Activated naive CD4-positive, alpha-beta T cell treated with anti-CD3 and anti-CD28 coated beads, Interleukin-2, amount 50 U/mL, for 24 hours (primary cell): ENCODE measurements around the gene FXYD4.

Source experiments
- H3K27ac Mint-ChIP-seq: one replicate; pipeline ENCODE4 v1.8.0; 2021; ENCODE audit warnings: mild to moderate bottlenecking, mixed read lengths
- H3K27me3 Mint-ChIP-seq: one replicate; pipeline ENCODE4 v1.8.0; 2021; ENCODE audit warnings: mixed read lengths
- H3K36me3 Mint-ChIP-seq: one replicate; pipeline ENCODE4 v1.8.0; 2021; ENCODE audit warnings: mixed read lengths
- H3K4me1 Mint-ChIP-seq: one replicate; pipeline ENCODE4 v1.8.0; 2021; ENCODE audit warnings: mixed read lengths
- H3K4me3 Mint-ChIP-seq: one replicate; pipeline ENCODE4 v1.8.0; 2021; ENCODE audit warnings: mild to moderate bottlenecking, mixed read lengths
- H3K9me3 Mint-ChIP-seq: one replicate; pipeline ENCODE4 v1.8.0; 2021; ENCODE audit warnings: mixed read lengths

FXYD4 gene

GRCh38 chr10:43394868-43395267, 23.4 kb downstream of the FXYD4 start:
- Mint-ChIP-seq H3K27ac (peak overlapping the region; percentile 98), H3K9me3 (no peaks in the 10 kb centered on the region), H3K27me3 (no peaks in the 10 kb centered on the region), H3K4me1 (peaks cover 76% of the 10 kb centered on the region), H3K4me3 (peak overlapping the region; percentile 92), H3K36me3 (peaks cover 33% of the 10 kb centered on the region)

GRCh38 chr10:43395571-43396060, 24.2 kb downstream of the FXYD4 start:
- Mint-ChIP-seq H3K27ac (peak overlapping the region; percentile 98), H3K9me3 (no peaks in the 10 kb centered on the region), H3K27me3 (no peaks in the 10 kb centered on the region), H3K4me3 (peak overlapping the region; percentile 92), H3K36me3 (peaks cover 31% of the 10 kb centered on the region), H3K4me1 (peaks cover 75% of the 10 kb centered on the region)

GRCh38 chr10:43396061-43396927, 24.9 kb downstream of the FXYD4 start:
- peak overlapping the region; percentile 98 for H3K27ac Mint-ChIP-seq
- H3K36me3 Mint-ChIP-seq: peaks cover 31% of the 10 kb centered on the region

GRCh38 chr10:43396928-43397624, 25.6 kb downstream of the FXYD4 start:
- Mint-ChIP-seq H3K9me3 (no peaks in the 10 kb centered on the region), H3K27me3 (no peaks in the 10 kb centered on the region), H3K4me1 (peaks cover 80% of the 10 kb centered on the region), H3K4me3 (peak overlapping the region; percentile 81), H3K27ac (peak overlapping the region; percentile 97), H3K36me3 (peaks cover 28% of the 10 kb centered on the region)

More at GRCh38 chr10:43396061-43396927, 24.9 kb downstream of the FXYD4 start:
- Mint-ChIP-seq H3K9me3 (no peaks in the 10 kb centered on the region), H3K27me3 (no peaks in the 10 kb centered on the region), H3K4me3 (peak overlapping the region; percentile 92), H3K4me1 (peaks cover 79% of the 10 kb centered on the region)

- Mint-ChIP-seq H3K4me1 (peaks cover 80% of the 10 kb centered on the region), H3K4me3 (peak overlapping the region; percentile 81), H3K9me3 (no peaks in the 10 kb centered on the region), H3K27me3 (no peaks in the 10 kb centered on the region), H3K27ac (peak overlapping the region; percentile 62), H3K36me3 (peaks cover 26% of the 10 kb centered on the region)
These were observed 27.5 kb downstream of the FXYD4 start for GRCh38 chr10:43398939-43399319.

- peak overlapping the region; percentile 96 for H3K27ac Mint-ChIP-seq
- no peaks in the 10 kb centered on the region for H3K9me3 Mint-ChIP-seq
- peaks cover 26% of the 10 kb centered on the region for H3K36me3 Mint-ChIP-seq
- peak overlapping the region; percentile 99 for H3K4me3 Mint-ChIP-seq
- H3K4me1 Mint-ChIP-seq: peaks cover 83% of the 10 kb centered on the region
- H3K27me3 Mint-ChIP-seq: no peaks in the 10 kb centered on the region
These were observed 28.2 kb downstream of the FXYD4 start for GRCh38 chr10:43399320-43400310.

- peaks cover 72% of the 10 kb centered on the region for H3K4me1 Mint-ChIP-seq
- H3K27ac Mint-ChIP-seq: peak overlapping the region; percentile 95
- peak overlapping the region; percentile 99 for H3K4me3 Mint-ChIP-seq
- peaks cover 27% of the 10 kb centered on the region for H3K36me3 Mint-ChIP-seq
- H3K9me3 Mint-ChIP-seq: no peaks in the 10 kb centered on the region
- H3K27me3 Mint-ChIP-seq: no peaks in the 10 kb centered on the region
These were observed 30.2 kb downstream of the FXYD4 start for GRCh38 chr10:43401627-43402026.

GRCh38 chr10:43402176-43402575, 30.7 kb downstream of the FXYD4 start:
- H3K36me3 Mint-ChIP-seq: peaks cover 27% of the 10 kb centered on the region
- H3K27me3 Mint-ChIP-seq: no peaks in the 10 kb centered on the region
- H3K4me3 Mint-ChIP-seq: peak overlapping the region; percentile 99
- H3K4me1 Mint-ChIP-seq: peaks cover 71% of the 10 kb centered on the region
- peak overlapping the region; percentile 95 for H3K27ac Mint-ChIP-seq
- H3K9me3 Mint-ChIP-seq: no peaks in the 10 kb centered on the region

- Mint-ChIP-seq H3K4me3 (peak overlapping the region; percentile 99), H3K27me3 (no peaks in the 10 kb centered on the region), H3K36me3 (peaks cover 24% of the 10 kb centered on the region), H3K27ac (peak overlapping the region; percentile 95), H3K9me3 (no peaks in the 10 kb centered on the region), H3K4me1 (peaks cover 63% of the 10 kb centered on the region)
These were observed 31.5 kb downstream of the FXYD4 start for GRCh38 chr10:43402880-43403452.

- peaks cover 24% of the 10 kb centered on the region for H3K36me3 Mint-ChIP-seq
- no peaks in the 10 kb centered on the region for H3K9me3 Mint-ChIP-seq
These were observed 32.7 kb downstream of the FXYD4 start for GRCh38 chr10:43403911-43404703.

GRCh38 chr10:43404704-43405084, 33.3 kb downstream of the FXYD4 start:
- no peaks in the 10 kb centered on the region for H3K9me3 Mint-ChIP-seq
- peaks cover 49% of the 10 kb centered on the region for H3K4me1 Mint-ChIP-seq
- no peaks in the 10 kb centered on the region for H3K27me3 Mint-ChIP-seq

More at GRCh38 chr10:43403911-43404703, 32.7 kb downstream of the FXYD4 start:
- H3K4me3 Mint-ChIP-seq: peak overlapping the region; percentile 99
- H3K27me3 Mint-ChIP-seq: no peaks in the 10 kb centered on the region
- peak overlapping the region; percentile 88 for H3K27ac Mint-ChIP-seq
- H3K4me1 Mint-ChIP-seq: peaks cover 55% of the 10 kb centered on the region

GRCh38 chr10:43407148-43407575, 35.7 kb downstream of the FXYD4 start:
- peak overlapping the region; percentile 99 for H3K4me3 Mint-ChIP-seq
- peaks cover 36% of the 10 kb centered on the region for H3K4me1 Mint-ChIP-seq
- no peaks in the 10 kb centered on the region for H3K9me3 Mint-ChIP-seq
- peaks cover 19% of the 10 kb centered on the region for H3K36me3 Mint-ChIP-seq
- H3K27me3 Mint-ChIP-seq: no peaks in the 10 kb centered on the region
- peak overlapping the region; percentile 99 for H3K27ac Mint-ChIP-seq

More at GRCh38 chr10:43404704-43405084, 33.3 kb downstream of the FXYD4 start:
- Mint-ChIP-seq H3K4me3 (peak overlapping the region; percentile 99), H3K36me3 (peaks cover 20% of the 10 kb centered on the region), H3K27ac (peak overlapping the region; percentile 88)

GRCh38 chr10:43407576-43408330, 36.3 kb downstream of the FXYD4 start:
- Mint-ChIP-seq H3K4me3 (peak overlapping the region; percentile 99), H3K27ac (peak overlapping the region; percentile 99), H3K9me3 (no peaks in the 10 kb centered on the region), H3K36me3 (peaks cover 15% of the 10 kb centered on the region), H3K27me3 (no peaks in the 10 kb centered on the region), H3K4me1 (peaks cover 30% of the 10 kb centered on the region)
